Spinal cord (tissue), 10 donors: ENCODE measurements around the gene HK2. TPM values are rescaled to one million over a fixed set of nuclear protein-coding genes. Genes with fewer than 3 reads are reported as not detected.

Experiments used
- DNase-seq, 6 donors: peaks; one replicate each; pipeline versions ENCODE4 v3.0.0 to v3.0.0-alpha.2; 2013 to 2015; ENCODE audit warnings: low spot score in 6 of 6, low read depth in 4 of 6
- H3K27ac ChIP-seq: one replicate; pipeline ENCODE4 v1.5.1; 2013; ENCODE audit warnings: low read depth, low read length, control low read depth
- H3K27me3 ChIP-seq: one replicate; pipeline ENCODE4 v1.6.1; 2013; ENCODE audit warnings: low read length; ENCODE audit not compliant: control insufficient read depth, insufficient read depth
- H3K36me3 ChIP-seq: one replicate; pipeline ENCODE4 v1.6.1; 2013; ENCODE audit warnings: low read length; ENCODE audit not compliant: control insufficient read depth, insufficient read depth
- H3K4me1 ChIP-seq: one replicate; pipeline ENCODE4 v1.6.1; 2013; ENCODE audit warnings: low read length; ENCODE audit not compliant: control insufficient read depth, insufficient read depth
- H3K4me3 ChIP-seq: one replicate; pipeline ENCODE4 v1.5.1; 2013; ENCODE audit warnings: low read depth, low read length, control low read depth
- H3K9me3 ChIP-seq: one replicate; pipeline ENCODE4 v1.6.1; 2013; ENCODE audit warnings: low read length; ENCODE audit not compliant: control insufficient read depth, insufficient read depth
- WGBS: methylation state at CpG from one replicate; pipeline ENCODE4 v1.1.5; 2013; ENCODE audit warnings: missing lambda C conversion rate; ENCODE audit not compliant: insufficient coverage; 5-methylcytosine and 5-hydroxymethylcytosine counted together
- polyA plus RNA-seq, 2 donors: library from polyadenylated mRNA; unstranded; fragments of 120-200 nt; gene quantifications; one replicate each; pipeline ENCODE4 v1.2.1, GENCODE V29; 2013; ENCODE audit not compliant: insufficient read length in 2 of 2
- total RNA-seq, 2 donors: library from RNA; depleted of rRNA in 1 of 2; stranded (reverse); fragments of 120-200 nt in 1 of 2; fragments of >200 nt in 1 of 2; gene quantifications; one replicate each; pipeline versions ENCODE4 v1.2.3 to v1.2.4, GENCODE V29; 2013 to 2014
- donor health status: healthy.

Gene HK2
- total and polyA plus RNA-seq, 4 donors = 7.8 to 10.8 (median 10.3) TPM

- H3K27me3 ChIP-seq = no peaks in the 10 kb centered on the region
- H3K27ac ChIP-seq = no peak overlapping the region
- 35% methylated on average over 3 of the region's 7 CpGs for WGBS
- no peaks in the 10 kb centered on the region for H3K36me3 ChIP-seq
- H3K4me1 ChIP-seq = peaks cover 3% of the 10 kb centered on the region
- no peaks in the 10 kb centered on the region for H3K9me3 ChIP-seq
- no peak overlapping the region for H3K4me3 ChIP-seq
- peak in 1 of 6 donors; percentile 16 for DNase-seq
Observed at GRCh38 chr2:74816540-74817303, 17.2 kb upstream of the HK2 start.

DNA sequence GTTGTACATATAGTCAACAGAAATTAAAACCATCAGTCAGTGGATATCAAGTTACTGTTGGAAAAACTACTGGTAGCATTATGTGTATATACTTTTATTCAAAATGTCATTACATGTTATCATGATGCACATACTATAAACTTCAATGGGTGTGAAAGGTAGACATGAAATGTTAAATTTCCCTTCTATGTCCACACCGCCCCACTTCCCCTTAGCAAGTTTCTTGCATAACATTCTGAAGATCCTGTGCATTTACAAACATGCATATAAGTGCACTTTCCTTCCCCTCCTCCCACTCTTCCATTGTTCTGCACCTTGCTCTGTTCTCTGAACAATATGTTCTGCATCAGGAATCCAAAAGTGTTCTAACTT is 16.6 kb upstream of the HK2 start:
- H3K27me3 ChIP-seq = no peaks in the 10 kb centered on the region
- H3K4me1 ChIP-seq = peaks cover 3% of the 10 kb centered on the region
- no peaks in the 10 kb centered on the region for H3K36me3 ChIP-seq
- H3K4me3 ChIP-seq = no peak overlapping the region
- 67% methylated on average over 1 of the region's 1 CpG for WGBS
- no peak overlapping the region for H3K27ac ChIP-seq
- DNase-seq = no peak
- no peaks in the 10 kb centered on the region for H3K9me3 ChIP-seq

GRCh38 chr2:74819702-74820101 is 14.2 kb upstream of the HK2 start:
- Histone ChIP-seq H3K36me3 (no peaks in the 10 kb centered on the region), H3K4me1 (peaks cover 8% of the 10 kb centered on the region), H3K9me3 (no peaks in the 10 kb centered on the region), H3K27me3 (no peaks in the 10 kb centered on the region), H3K4me3 (no peak overlapping the region), H3K27ac (no peak overlapping the region)
- DNase-seq = no peak

DNA sequence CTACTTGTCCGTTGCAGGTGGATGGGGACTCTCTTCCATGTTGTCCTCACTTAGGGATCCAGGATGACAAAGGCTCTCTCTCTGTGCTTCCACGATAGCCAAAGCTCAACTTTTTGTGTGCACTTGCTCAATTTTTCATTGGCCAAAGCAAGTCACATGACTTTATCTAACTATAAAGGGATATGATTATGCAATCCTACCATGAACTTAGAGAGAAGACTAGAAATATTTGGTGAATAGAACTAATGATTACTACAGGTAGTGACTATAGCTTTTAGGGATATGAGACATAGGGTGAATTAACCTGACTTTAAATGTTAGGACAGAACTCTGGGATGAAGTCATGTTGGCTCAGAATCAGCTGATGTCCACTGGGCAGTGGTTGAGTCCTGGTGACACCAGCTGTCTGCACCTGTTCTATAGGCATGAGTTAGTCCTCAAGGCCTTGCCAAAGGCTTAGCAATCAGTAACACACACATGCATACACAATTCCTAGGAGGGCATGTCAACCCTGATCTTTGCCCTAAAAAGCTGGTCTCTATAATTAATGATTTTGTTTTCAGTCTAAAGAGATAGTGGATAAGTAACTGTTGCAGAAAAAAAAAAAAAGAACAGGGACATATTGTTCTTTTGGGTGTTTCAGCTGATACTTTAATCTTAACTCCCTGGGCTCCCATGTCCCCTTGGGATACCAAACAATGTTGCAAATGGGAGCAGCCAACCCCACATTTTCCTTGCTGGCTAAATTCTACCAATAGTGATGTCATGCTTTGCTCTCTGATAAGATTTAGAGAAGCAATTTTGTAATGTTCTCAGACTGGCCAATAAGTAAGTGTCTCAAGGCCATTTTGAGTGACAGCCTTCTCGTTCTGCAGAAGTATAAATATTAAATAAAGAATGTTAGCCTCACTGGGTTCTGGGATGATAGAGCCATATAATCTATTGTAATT is 12.5 kb upstream of the HK2 start:
- Histone ChIP-seq H3K36me3 (no peaks in the 10 kb centered on the region), H3K27ac (no peak overlapping the region), H3K27me3 (peaks cover under 1% of the 10 kb centered on the region), H3K9me3 (no peaks in the 10 kb centered on the region), H3K4me3 (no peak overlapping the region), H3K4me1 (peaks cover 8% of the 10 kb centered on the region)
- no peak for DNase-seq
- 82% methylated on average over 1 of the region's 3 CpGs for WGBS

DNA sequence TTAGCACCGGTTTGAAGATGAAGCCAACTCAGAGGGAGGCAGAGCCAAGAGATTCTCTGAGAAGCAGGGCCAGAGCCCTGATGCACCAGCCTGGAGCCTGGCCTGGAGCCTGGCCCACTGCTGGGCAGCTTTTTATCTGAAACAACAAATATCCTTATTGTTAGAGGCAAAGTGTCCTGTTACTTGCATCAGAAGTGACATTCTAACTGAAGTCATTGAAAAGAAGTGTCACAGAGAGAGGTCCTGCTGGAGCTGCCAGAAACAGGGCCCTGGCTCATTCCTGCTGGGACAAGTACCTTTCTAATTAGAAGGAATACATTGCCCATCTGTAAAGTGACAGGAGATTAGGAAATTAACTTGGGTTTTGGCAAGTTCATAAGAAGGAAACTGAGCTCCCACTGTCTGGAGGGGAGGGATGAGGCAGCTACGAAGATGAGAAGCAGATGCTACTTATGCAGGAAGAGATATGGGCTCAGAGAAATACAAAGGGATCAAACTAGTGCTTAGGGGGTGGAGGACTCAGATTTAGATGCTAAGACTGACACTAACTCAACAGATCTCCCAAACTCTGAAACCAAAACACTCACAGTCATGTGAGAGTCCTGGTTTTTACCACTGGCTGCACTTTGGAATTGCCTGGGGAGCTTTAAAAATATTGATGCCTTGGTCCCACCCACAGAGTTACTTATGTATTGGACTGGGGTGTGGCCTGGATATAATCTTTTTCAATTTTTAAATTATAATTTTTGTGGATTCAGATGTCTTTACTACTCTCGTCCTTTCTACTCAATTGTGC is 11.0 kb upstream of the HK2 start:
- Histone ChIP-seq H3K27me3 (peaks cover 3% of the 10 kb centered on the region), H3K4me3 (no peak overlapping the region), H3K27ac (peak overlapping the region; percentile 61), H3K36me3 (no peaks in the 10 kb centered on the region), H3K9me3 (no peaks in the 10 kb centered on the region), H3K4me1 (peaks cover 5% of the 10 kb centered on the region)
- peak in 2 of 6 donors; percentile 62 to 77 for DNase-seq
- WGBS = 15% methylated on average over 1 of the region's 3 CpGs

DNA sequence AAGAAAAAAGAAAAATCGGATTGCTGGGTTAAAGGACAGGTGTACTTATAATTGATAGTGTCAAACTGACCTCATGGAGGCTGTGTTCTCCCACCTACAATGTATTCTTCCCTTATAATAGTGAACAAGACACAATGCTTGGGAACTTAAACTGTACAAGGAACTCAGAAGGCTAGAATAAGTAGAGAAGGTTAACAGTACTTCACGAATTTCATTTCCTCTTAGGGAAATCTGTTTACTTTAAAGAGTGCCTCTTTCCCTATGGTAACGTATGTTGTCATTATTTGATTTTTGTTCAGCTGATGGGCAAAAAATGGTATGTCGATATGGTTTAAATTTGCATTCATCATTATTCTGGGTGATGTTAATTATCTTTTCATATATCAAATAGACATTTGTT is 9.2 kb upstream of the HK2 start:
- Histone ChIP-seq H3K4me1 (peaks cover 5% of the 10 kb centered on the region), H3K9me3 (no peaks in the 10 kb centered on the region), H3K4me3 (no peak overlapping the region), H3K27me3 (peaks cover 3% of the 10 kb centered on the region), H3K27ac (no peak overlapping the region), H3K36me3 (no peaks in the 10 kb centered on the region)
- no peak for DNase-seq
- no CpG with 5 or more reads among the region's 4 CpGs for WGBS

DNA sequence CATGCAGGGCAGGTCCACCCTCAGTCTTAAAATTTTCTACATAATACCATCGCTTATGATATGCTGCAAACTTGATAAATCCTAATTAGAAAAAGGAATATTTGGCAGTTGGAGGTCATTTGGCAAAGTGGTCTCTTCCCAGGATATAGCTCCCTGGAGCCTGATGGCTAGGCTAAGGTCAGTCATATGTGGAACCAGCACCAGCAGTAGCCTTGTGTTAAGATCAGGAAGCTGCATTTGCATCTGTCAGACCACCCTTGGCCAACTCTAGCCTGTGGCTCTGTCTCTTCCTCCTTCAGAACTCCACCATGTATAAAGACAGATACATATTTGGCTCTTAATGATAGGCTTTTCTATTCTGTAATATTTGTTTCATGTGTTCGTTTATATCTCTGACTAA is 5.4 kb upstream of the HK2 start:
- H3K4me1 ChIP-seq = peaks cover 4% of the 10 kb centered on the region
- H3K27ac ChIP-seq = no peak overlapping the region
- H3K36me3 ChIP-seq = no peaks in the 10 kb centered on the region
- no peak overlapping the region for H3K4me3 ChIP-seq
- peaks cover 9% of the 10 kb centered on the region for H3K27me3 ChIP-seq
- H3K9me3 ChIP-seq = no peaks in the 10 kb centered on the region
- WGBS = no CpG with 5 or more reads among the region's 2 CpGs
- DNase-seq = no peak

GRCh38 chr2:74831693-74832530 is 2.0 kb upstream of the HK2 start:
- no peak for DNase-seq
- WGBS = 77% methylated on average over 6 of the region's 7 CpGs

More at GRCh38 chr2:74831693-74832530, 2.0 kb upstream of the HK2 start:
- H3K9me3 ChIP-seq = no peaks in the 10 kb centered on the region
- no peak overlapping the region for H3K4me3 ChIP-seq
- H3K4me1 ChIP-seq = peaks cover 25% of the 10 kb centered on the region
- H3K27ac ChIP-seq = no peak overlapping the region
- no peaks in the 10 kb centered on the region for H3K36me3 ChIP-seq
- peaks cover 17% of the 10 kb centered on the region for H3K27me3 ChIP-seq
